Erythroblast (primary cell): ENCODE measurements around the gene COL16A1.

Experiments used
- GATA1 ChIP-seq: IDR thresholded peaks from 2 replicates; pipeline ENCODE4 v1.6.1; 2011; ENCODE audit warnings: low read depth, mild to moderate bottlenecking, control low read depth, low read length, moderate library complexity
- POLR2A ChIP-seq: IDR thresholded peaks from 2 replicates; pipeline ENCODE4 v1.6.1; 2011; ENCODE audit warnings: mild to moderate bottlenecking, low read length

DNA sequence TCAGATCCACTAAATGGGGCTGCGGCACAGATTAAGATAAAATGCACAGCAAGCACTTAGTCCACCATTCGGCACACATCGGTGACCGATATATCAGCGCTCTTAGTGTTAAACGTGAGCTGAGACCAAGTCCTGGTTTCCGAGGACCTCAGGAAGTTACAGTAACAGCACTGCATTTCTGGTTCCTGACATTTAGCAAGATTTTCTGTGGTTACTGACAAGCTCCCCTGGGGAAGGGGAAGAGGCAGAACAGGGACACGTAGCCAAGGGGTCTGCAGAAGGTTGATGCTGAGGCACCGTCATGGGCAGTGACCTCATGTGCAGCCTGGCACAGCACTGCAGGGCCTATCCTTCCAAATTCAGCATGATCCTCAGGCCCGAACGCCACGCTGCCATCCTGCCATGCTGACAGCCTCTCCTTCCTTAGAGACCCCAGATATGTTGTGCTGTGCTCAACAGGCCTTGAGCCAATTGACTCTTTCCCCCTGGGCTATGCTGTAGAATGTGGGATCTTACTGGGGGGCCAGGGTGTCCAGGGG, 45.8 kb downstream of the COL16A1 start:
- TF ChIP-seq POLR2A = no peak
- no peak for TF ChIP-seq GATA1
